Central memory CD8-positive, alpha-beta T cell (primary cell): Measurements from ENCODE around the gene ETV7.

Source experiments
- ATAC-seq: fragments of 150-1000 bp; cut with Tn5 transposase; replicated peaks from 2 replicates; pipeline ENCODE4 v1.10.0; 2022; ENCODE audit warnings: mild to moderate bottlenecking, moderate FRiP score, moderate number of reproducible peaks; ENCODE audit not compliant: poor library complexity, severe bottlenecking; ENCODE audit errors: extremely low read depth
- DNase-seq, 2 donors: peaks; one replicate each; pipeline ENCODE4 v3.0.0; 2021; ENCODE audit warnings: low spot score in 2 of 2
- H3K27ac Mint-ChIP-seq: one replicate; pipeline ENCODE4 v1.8.0; 2022; ENCODE audit warnings: low read depth, mild to moderate bottlenecking, moderate library complexity, mixed read lengths
- H3K27me3 Mint-ChIP-seq: one replicate; pipeline ENCODE4 v1.8.0; 2022; ENCODE audit warnings: mixed read lengths
- H3K36me3 Mint-ChIP-seq: one replicate; pipeline ENCODE4 v1.8.0; 2022; ENCODE audit warnings: mild to moderate bottlenecking, moderate library complexity, mixed read lengths; ENCODE audit not compliant: insufficient read depth
- H3K4me1 Mint-ChIP-seq: one replicate; pipeline ENCODE4 v1.8.0; 2022; ENCODE audit warnings: mixed read lengths
- H3K4me3 Mint-ChIP-seq: one replicate; pipeline ENCODE4 v1.8.0; 2022; ENCODE audit warnings: mild to moderate bottlenecking, moderate library complexity, mixed read lengths
- H3K9me3 Mint-ChIP-seq: one replicate; pipeline ENCODE4 v1.8.0; 2022; ENCODE audit warnings: mixed read lengths

The ETV7 gene

DNA sequence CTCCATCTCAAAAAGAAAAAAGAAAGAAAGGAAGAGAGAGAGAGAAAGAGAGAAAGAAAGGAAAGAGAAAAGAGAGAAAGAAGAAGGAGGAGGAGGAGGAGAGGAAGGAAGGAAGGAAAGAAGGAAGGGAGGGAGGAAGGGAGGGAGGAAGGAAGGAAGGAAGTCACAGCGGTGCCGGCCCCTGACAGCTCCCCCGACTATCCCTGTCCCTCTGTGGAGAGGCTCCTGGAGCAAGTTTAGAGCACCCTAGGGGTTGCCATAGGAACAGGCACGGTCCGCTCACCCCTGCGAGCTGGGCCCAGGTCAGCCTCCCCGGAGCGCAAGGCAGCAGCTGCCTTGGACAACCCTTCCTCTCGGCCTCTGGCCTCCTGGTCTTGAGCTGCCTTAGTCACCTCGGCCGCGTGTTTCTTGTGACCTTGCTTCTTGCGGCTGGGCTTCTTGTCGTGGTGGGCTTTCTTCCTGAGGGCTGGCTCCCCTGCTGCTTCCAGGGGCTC lies 57.6 kb downstream of the ETV7 start:
- H3K27ac Mint-ChIP-seq = no peak overlapping the region
- ATAC-seq = no peak
- DNase-seq = no peak
- no peaks in the 10 kb centered on the region for H3K36me3 Mint-ChIP-seq
- peaks cover 22% of the 10 kb centered on the region for H3K27me3 Mint-ChIP-seq
- H3K9me3 Mint-ChIP-seq = no peaks in the 10 kb centered on the region
- H3K4me1 Mint-ChIP-seq = no peaks in the 10 kb centered on the region
- no peak overlapping the region for H3K4me3 Mint-ChIP-seq

DNA sequence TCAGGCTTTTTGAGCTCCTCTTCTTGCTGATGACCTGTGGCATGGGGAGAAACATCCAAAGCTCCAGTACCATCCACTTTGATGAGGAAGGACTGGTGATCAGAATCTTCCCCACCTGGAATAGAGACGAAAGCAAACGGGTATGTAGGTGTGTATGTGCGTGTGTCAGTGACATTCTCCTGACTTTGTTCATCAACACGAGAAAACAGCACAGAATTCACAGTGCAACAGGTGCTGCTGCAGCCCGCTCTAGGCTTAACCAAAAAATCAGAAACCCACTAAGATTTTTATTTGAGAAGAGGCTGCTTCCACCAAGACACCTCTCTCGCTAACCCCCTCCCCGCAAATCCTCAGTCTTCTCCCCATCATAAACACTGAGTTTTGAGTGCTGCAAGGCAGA lies 58.9 kb downstream of the ETV7 start:
- no peak for ATAC-seq
- Mint-ChIP-seq H3K4me3 (no peak overlapping the region), H3K36me3 (no peaks in the 10 kb centered on the region), H3K27ac (no peak overlapping the region), H3K4me1 (no peaks in the 10 kb centered on the region), H3K27me3 (peaks cover 11% of the 10 kb centered on the region), H3K9me3 (no peaks in the 10 kb centered on the region)
- DNase-seq = no peak

DNA sequence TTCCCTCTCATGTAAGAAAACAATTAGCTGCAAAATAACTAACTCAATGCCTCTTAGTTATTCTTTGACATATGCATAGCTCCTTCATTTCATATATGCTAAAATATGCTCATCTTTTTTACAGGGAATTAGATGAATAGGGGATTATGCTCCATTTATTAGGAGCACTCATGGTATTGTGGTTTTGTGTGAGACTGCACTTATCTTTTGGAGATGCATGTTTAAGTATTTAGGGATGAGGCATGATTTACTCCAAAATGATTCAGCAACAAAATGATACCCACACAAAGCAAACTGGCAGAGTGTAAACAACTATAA lies 59.6 kb downstream of the ETV7 start:
- Mint-ChIP-seq H3K4me3 (no peak overlapping the region), H3K9me3 (no peaks in the 10 kb centered on the region), H3K4me1 (no peaks in the 10 kb centered on the region), H3K36me3 (no peaks in the 10 kb centered on the region), H3K27me3 (peaks cover 5% of the 10 kb centered on the region), H3K27ac (no peak overlapping the region)
- DNase-seq (no peak), ATAC-seq (no peak)

DNA sequence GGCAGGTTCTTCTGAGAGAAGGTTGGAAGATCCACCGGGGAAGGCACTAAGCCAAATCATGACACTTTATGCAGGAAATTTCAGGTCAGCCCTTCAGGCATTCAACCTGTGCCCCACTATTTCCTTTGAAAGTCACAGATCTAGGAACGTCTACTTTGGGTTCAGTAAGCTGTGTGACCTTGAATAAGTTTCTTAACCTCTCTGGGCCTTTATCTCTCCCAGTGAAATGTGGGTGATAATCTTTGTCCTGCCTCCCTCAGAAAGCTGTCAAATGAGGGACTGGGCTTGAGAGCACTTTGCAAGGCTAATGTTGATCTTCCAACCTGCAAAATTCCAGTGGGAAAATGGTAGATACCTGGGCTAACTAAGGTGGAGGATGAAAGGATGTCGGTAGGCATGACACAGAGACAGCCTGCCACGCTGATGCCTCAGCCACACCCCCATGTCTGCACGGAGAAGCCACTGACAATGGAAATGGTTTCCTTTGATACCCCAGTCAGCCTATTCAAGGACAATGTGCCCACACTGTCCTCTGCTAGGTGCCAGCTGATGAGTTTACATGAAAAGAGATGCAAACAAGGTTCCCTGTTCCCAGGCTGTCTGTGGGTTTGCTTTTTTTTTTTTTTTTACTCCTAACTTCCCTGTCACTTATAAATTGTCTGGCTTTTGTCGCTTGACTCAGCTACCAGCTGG lies 60.1 kb downstream of the ETV7 start:
- Mint-ChIP-seq H3K4me1 (no peaks in the 10 kb centered on the region), H3K4me3 (no peak overlapping the region), H3K27ac (no peak overlapping the region), H3K36me3 (no peaks in the 10 kb centered on the region), H3K9me3 (no peaks in the 10 kb centered on the region), H3K27me3 (peaks cover under 1% of the 10 kb centered on the region)
- no peak for DNase-seq
- no peak for ATAC-seq

DNA sequence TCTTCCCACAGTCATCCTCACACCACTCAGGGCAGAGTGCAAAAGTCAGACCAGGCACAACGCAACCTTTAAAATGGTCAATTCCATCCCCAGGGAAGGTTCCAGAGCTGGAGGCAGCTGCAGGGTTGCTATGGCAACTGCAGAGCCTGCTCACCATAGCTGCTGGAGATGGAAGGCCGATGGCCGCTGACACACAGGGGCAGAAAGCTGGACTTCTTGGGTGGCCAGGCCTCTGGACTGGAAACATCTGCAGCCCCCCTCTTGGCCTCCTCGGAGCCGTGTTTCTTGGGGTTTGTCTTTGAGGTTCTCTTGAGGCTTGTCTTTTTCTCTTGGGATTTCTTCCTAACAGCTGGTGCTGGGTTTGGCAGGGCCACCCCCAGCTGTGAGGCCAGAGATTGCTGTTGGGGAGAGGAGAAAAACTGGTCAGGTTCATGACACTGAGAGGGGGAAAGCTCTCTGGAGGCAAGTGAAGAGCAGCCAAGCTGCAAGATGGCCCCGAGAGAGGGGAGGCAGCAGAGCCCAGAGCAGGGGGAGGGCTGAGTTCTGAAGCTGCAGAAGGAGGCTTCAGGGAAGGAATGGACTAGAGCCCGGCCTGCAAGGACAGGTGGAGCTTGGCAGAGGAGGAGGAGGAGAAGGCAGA lies 61.0 kb downstream of the ETV7 start:
- H3K4me1 Mint-ChIP-seq = no peaks in the 10 kb centered on the region
- H3K4me3 Mint-ChIP-seq = no peak overlapping the region
- H3K27me3 Mint-ChIP-seq = no peaks in the 10 kb centered on the region
- DNase-seq = no peak
- no peak overlapping the region for H3K27ac Mint-ChIP-seq
- ATAC-seq = no peak
- no peaks in the 10 kb centered on the region for H3K9me3 Mint-ChIP-seq
- H3K36me3 Mint-ChIP-seq = no peaks in the 10 kb centered on the region

DNA sequence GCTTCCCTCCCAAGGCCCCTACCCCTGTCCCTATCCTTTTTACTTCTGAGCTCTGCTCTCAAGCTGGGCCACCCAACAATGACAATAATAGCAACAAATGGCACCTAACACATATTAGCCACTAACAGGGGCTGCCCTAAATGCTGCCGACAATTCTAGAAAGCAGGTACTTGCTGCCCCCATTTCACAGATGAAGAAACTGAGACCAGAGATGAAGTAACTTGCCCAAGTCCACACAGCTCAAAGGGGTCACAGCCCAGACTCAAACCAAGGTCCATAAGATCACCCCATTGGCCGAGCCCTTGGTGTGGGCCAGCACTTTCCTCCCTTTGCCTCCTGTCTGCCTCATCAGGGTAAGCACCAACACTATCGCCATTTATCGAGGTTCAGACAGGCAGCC lies 62.8 kb downstream of the ETV7 start:
- H3K4me3 Mint-ChIP-seq = no peak overlapping the region
- H3K27ac Mint-ChIP-seq = no peak overlapping the region
- no peak for DNase-seq
- H3K27me3 Mint-ChIP-seq = no peaks in the 10 kb centered on the region
- H3K36me3 Mint-ChIP-seq = no peaks in the 10 kb centered on the region
- no peaks in the 10 kb centered on the region for H3K9me3 Mint-ChIP-seq
- no peak for ATAC-seq
- no peaks in the 10 kb centered on the region for H3K4me1 Mint-ChIP-seq

DNA sequence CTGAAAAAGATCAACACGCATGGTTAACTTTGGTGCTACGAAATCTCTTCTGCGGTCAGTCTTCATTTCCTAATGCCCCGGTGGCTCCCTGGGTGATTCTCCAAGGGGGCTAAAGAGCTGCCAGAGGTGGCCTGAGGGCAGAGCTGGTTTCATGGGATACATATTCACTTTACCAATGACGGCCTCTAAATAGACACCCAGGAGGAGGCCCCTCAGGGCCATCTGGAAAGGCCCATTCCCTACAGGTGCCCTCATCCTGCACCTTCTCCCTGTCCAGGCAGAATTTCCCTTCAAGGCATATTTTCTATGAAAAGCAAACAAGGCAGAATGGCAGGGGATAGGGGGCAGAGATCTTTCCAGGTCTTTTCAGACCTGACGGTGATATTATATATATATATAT lies 63.3 kb downstream of the ETV7 start:
- H3K36me3 Mint-ChIP-seq = no peaks in the 10 kb centered on the region
- no peaks in the 10 kb centered on the region for H3K9me3 Mint-ChIP-seq
- no peak overlapping the region for H3K27ac Mint-ChIP-seq
- no peaks in the 10 kb centered on the region for H3K4me1 Mint-ChIP-seq
- no peaks in the 10 kb centered on the region for H3K27me3 Mint-ChIP-seq
- DNase-seq (no peak), ATAC-seq (no peak)
- no peak overlapping the region for H3K4me3 Mint-ChIP-seq

DNA sequence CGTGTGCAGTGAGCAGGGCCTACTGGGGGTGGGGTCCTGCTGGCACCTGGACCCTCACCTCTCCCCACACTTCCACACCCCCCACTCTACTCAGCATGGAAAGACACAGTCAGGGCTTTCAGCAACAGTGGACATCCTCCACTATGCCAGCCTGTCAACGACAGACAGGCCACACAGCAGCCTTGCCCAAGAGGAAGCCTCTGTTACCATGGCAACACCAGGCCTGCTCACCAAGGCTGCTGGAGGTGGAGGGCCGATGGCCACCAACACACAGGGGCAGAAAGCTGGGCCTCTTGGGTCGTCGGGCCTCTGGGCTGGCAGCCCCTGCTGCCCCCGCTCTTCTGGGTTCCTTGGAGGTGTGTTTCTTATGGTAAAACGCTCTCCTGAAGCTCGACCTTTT lies 64.4 kb downstream of the ETV7 start:
- Mint-ChIP-seq H3K4me3 (no peak overlapping the region), H3K27ac (no peak overlapping the region), H3K27me3 (no peaks in the 10 kb centered on the region), H3K36me3 (no peaks in the 10 kb centered on the region), H3K9me3 (no peaks in the 10 kb centered on the region), H3K4me1 (no peaks in the 10 kb centered on the region)
- ATAC-seq (no peak), DNase-seq (no peak)

DNA sequence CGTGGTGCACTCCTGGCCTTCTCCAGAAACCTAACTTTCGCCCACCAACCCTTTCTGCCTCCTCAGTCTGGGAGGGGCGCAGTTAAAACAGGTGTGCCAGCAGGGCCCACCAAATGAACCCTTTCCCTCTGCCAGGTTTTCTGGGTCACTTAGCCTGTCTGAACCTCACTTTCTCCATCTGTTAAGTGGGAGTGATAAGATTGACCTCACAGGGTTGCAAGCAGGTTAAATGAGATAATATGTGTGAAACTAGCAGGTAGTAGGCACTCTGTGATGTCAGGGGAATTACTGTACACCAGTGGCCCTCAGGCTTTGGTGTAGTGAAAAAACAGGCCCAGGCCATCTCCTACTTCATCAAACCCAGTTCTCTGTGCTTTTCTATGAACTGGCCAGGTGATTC lies 64.9 kb downstream of the ETV7 start:
- H3K27ac Mint-ChIP-seq = no peak overlapping the region
- DNase-seq (no peak), ATAC-seq (no peak)
- H3K9me3 Mint-ChIP-seq = no peaks in the 10 kb centered on the region
- H3K36me3 Mint-ChIP-seq = no peaks in the 10 kb centered on the region
- no peaks in the 10 kb centered on the region for H3K27me3 Mint-ChIP-seq
- H3K4me3 Mint-ChIP-seq = no peak overlapping the region
- no peaks in the 10 kb centered on the region for H3K4me1 Mint-ChIP-seq

DNA sequence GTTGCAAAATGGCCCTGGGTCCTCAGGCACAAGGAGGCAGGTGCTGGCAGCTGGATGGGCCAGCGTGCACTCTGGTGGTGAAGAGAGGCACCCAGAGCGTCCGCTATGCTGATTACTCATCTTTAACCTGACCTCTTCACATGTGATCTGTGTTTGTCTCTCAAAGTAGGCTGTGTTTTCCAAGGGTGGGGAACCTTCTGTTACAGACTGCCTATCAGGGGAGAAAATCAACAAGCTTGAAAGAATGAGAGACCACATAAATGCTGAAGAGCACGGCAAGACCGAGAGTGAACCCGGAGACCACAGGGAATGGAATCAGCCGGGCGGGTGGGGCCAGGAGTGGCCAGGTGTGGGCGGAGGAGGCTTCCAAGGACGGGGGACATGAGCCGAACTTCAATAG lies 67.0 kb downstream of the ETV7 start:
- H3K36me3 Mint-ChIP-seq = peaks cover 3% of the 10 kb centered on the region
- H3K4me3 Mint-ChIP-seq = no peak overlapping the region
- peaks cover 10% of the 10 kb centered on the region for H3K27me3 Mint-ChIP-seq
- H3K4me1 Mint-ChIP-seq = no peaks in the 10 kb centered on the region
- H3K9me3 Mint-ChIP-seq = no peaks in the 10 kb centered on the region
- ATAC-seq (no peak), DNase-seq (no peak)
- no peak overlapping the region for H3K27ac Mint-ChIP-seq

DNA sequence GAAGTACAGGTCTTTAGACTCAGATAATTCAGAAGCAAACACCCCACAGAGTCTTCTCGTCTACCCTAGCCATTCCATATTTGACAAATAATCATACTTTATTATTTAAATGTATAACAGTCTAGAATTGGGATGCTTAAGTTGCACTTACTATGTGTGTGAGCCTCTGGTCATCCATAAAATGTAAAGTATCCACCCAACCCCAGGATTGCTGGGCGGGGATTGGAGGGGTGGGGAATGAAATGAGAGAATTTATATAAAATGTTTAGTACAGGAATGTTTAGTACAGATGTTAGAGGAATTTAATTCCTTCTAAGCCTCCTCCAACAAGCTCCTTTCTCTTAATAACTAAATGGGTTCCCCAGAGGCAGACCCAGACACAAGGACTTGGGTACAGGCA lies 67.6 kb downstream of the ETV7 start:
- Mint-ChIP-seq H3K27me3 (peaks cover 13% of the 10 kb centered on the region), H3K9me3 (no peaks in the 10 kb centered on the region), H3K4me1 (no peaks in the 10 kb centered on the region), H3K27ac (no peak overlapping the region), H3K36me3 (peaks cover 3% of the 10 kb centered on the region), H3K4me3 (no peak overlapping the region)
- ATAC-seq = no peak
- no peak for DNase-seq

DNA sequence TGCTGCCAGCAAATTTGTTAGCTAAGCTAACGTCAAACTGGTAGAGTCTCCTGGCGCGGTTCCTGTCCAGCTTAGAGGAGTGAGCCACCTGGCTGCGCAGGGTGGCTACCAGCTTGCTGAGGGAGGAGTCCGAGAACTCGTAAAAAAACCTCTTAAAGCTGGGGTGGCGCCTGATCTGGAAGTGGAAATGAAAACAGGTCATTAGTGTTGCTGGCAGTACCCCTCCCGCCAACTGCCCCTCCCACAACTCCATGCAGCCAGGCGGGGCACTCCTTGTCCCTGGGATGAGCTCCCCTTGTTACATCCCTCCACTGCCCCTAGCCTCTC lies 68.1 kb downstream of the ETV7 start:
- H3K36me3 Mint-ChIP-seq = peaks cover 3% of the 10 kb centered on the region
- DNase-seq = no peak
- no peaks in the 10 kb centered on the region for H3K4me1 Mint-ChIP-seq

DNA sequence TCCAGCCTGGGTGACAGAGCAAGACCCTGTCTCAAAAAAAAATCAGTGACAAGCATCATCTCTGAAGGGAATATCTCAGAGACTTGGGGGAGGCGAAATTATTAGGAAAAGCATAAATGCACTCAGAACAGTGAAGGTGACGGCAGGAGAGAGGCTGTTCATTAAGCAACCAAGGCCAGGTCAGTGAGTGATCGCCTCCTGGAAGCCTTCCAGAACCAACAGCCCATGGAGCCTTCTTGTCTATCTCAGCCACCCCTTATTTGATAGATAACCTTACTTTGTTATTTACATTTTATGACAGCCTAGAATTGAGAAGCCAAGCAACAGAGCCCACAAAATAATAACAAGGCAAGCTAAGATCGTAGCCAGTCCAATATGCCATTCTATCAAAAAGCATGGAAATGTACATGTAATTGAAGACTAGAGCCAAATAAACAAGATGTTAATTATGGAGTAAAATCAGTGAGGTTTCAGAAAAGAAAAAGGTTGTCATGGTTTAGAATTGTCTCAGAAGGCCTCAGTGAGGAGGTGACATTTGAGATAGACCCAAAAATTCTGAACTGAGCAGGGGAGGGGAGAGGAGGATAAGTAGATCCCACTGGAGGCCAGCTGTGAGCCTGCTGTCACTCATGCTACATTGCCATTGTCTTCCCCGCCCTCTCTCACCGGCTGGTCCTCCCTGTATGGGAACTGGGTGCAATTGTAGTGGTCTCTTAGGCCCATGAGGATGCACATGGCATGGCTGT lies 68.6 kb downstream of the ETV7 start:
- ATAC-seq = no peak
- Mint-ChIP-seq H3K36me3 (peaks cover 3% of the 10 kb centered on the region), H3K4me3 (no peak overlapping the region), H3K27me3 (peaks cover 13% of the 10 kb centered on the region), H3K9me3 (no peaks in the 10 kb centered on the region), H3K4me1 (no peaks in the 10 kb centered on the region), H3K27ac (no peak overlapping the region)
- DNase-seq = no peak

More for the DNA sequence above, 68.1 kb downstream of the ETV7 start:
- H3K27me3 Mint-ChIP-seq = peaks cover 13% of the 10 kb centered on the region
- H3K27ac Mint-ChIP-seq = no peak overlapping the region
- ATAC-seq = no peak
- H3K9me3 Mint-ChIP-seq = no peaks in the 10 kb centered on the region
- no peak overlapping the region for H3K4me3 Mint-ChIP-seq
